MM.1S (cell line): Measurements from ENCODE around the gene UPK2.

Source experiments
- DNase-seq: peaks from one replicate; pipeline ENCODE4 v3.0.0-alpha.2; 2015
- H2AFZ ChIP-seq: fragments of 300-600 bp; sonication (generic); 2 replicates; pipeline ENCODE4 v1.6.0; 2016; ENCODE audit warnings: antibody characterized with exemption, low read length
- H3F3A ChIP-seq: fragments of 300-600 bp; sonication (generic); 2 replicates; pipeline ENCODE4 v1.6.1; 2016; ENCODE audit warnings: mild to moderate bottlenecking, antibody characterized with exemption, low read length, moderate library complexity, mixed read lengths; ENCODE audit not compliant: insufficient read depth
- H3K27ac ChIP-seq: fragments of 300-600 bp; sonication (generic); 2 replicates; pipeline ENCODE4 v1.5.1; 2016; ENCODE audit warnings: mild to moderate bottlenecking, low read length
- H3K27me3 ChIP-seq: fragments of 300-600 bp; sonication (generic); replicated peaks from 2 replicates; pipeline ENCODE4 v1.6.0; 2016; ENCODE audit warnings: low read length; ENCODE audit not compliant: insufficient read depth
- H3K36me3 ChIP-seq: fragments of 300-600 bp; sonication (generic); replicated peaks from 2 replicates; pipeline ENCODE4 v1.6.1; 2016; ENCODE audit warnings: mild to moderate bottlenecking, low read length, mixed read lengths; ENCODE audit not compliant: insufficient read depth
- H3K4me1 ChIP-seq: fragments of 300-600 bp; sonication (generic); 2 replicates; pipeline ENCODE4 v1.6.1; 2016; ENCODE audit warnings: low read length, mixed read lengths
- H3K4me2 ChIP-seq: fragments of 300-600 bp; sonication (generic); 2 replicates; pipeline ENCODE4 v1.6.0; 2016; ENCODE audit warnings: low read depth, low read length
- H3K4me3 ChIP-seq: fragments of 300-600 bp; sonication (generic); 2 replicates; pipeline ENCODE4 v1.5.1; 2016; ENCODE audit warnings: low read length, mixed read lengths
- H3K79me2 ChIP-seq: fragments of 300-600 bp; sonication (generic); 2 replicates; pipeline ENCODE4 v1.6.1; 2016; ENCODE audit warnings: mixed run types, low read length, mixed read lengths
- H3K9ac ChIP-seq: fragments of 300-600 bp; sonication (generic); 2 replicates; pipeline ENCODE4 v1.6.1; 2016; ENCODE audit warnings: low read length, mixed read lengths
- H3K9me2 ChIP-seq: fragments of 300-600 bp; sonication (generic); replicated peaks from 2 replicates; pipeline ENCODE4 v1.6.1; 2016; ENCODE audit warnings: mild to moderate bottlenecking, low read length, mixed read lengths; ENCODE audit not compliant: insufficient read depth
- H3K9me3 ChIP-seq: fragments of 300-600 bp; sonication (generic); replicated peaks from 2 replicates; pipeline ENCODE4 v1.6.1; 2016; ENCODE audit warnings: mild to moderate bottlenecking, low read length, mixed read lengths; ENCODE audit not compliant: insufficient read depth
- H4K20me1 ChIP-seq: fragments of 300-600 bp; sonication (generic); 2 replicates; pipeline ENCODE4 v1.6.1; 2016; ENCODE audit warnings: mild to moderate bottlenecking, low read length, moderate library complexity, mixed read lengths; ENCODE audit not compliant: insufficient read depth
- EZH2 ChIP-seq: fragments of 300-600 bp; sonication (generic); optimal IDR thresholded peaks from 2 replicates; pipeline ENCODE3; 2017; ENCODE audit warnings: low read depth, mild to moderate bottlenecking, antibody characterized with exemption, low read length, mixed read lengths
- EZH2phosphoT487 ChIP-seq: fragments of 300-600 bp; sonication (generic); IDR thresholded peaks from 2 replicates; pipeline ENCODE4 v1.6.1; 2018; ENCODE audit warnings: antibody characterized with exemption, low read length
- TF ChIP-seq, protein P1 (sequence below): fragments of 300-600 bp; sonication (generic); IDR thresholded peaks from 2 replicates; pipeline ENCODE4 v1.5.1; 2016; ENCODE audit warnings: antibody characterized with exemption, low read length, mixed read lengths

Gene UPK2

DNA sequence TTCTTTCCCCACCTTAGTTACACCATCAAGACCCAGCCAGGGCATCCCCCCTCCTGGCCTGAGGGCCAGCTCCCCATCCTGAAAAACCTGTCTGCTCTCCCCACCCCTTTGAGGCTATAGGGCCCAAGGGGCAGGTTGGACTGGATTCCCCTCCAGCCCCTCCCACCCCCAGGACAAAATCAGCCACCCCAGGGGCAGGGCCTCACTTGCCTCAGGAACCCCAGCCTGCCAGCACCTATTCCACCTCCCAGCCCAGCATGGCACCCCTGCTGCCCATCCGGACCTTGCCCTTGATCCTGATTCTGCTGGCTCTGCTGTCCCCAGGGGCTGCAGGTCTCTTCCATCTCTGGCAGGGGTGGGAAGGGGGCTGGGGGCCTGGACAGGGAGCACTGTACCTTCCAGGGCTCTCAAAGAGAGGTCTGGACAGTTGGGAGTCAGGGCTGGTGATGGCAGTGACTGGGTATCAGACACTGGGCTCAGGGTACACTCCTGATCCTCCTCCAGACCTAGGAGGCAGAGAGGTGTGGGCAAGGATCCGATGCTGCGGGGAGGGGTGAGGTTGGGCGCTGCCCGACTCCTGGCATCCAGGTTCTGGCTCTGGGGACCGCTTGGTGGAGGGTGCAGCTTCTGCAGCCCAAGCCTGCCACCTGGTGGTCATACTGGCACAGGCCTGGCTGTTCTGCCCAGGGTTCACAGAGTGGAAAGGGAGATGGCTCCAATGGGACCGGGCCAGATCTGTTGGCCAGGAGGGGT lies at the start of gene UPK2:
TSS of gene UPK2 (plus strand) at position 205 of the 753 bp plus-strand sequence. CDS start at position 258, 53 bp downstream.
- H3K27ac ChIP-seq = no peak within 1 kb of the TSS
- H4K20me1 ChIP-seq = no peaks in the 10 kb centered on the region
- no peak within 1 kb of the TSS for H3K4me2 ChIP-seq

DNA sequence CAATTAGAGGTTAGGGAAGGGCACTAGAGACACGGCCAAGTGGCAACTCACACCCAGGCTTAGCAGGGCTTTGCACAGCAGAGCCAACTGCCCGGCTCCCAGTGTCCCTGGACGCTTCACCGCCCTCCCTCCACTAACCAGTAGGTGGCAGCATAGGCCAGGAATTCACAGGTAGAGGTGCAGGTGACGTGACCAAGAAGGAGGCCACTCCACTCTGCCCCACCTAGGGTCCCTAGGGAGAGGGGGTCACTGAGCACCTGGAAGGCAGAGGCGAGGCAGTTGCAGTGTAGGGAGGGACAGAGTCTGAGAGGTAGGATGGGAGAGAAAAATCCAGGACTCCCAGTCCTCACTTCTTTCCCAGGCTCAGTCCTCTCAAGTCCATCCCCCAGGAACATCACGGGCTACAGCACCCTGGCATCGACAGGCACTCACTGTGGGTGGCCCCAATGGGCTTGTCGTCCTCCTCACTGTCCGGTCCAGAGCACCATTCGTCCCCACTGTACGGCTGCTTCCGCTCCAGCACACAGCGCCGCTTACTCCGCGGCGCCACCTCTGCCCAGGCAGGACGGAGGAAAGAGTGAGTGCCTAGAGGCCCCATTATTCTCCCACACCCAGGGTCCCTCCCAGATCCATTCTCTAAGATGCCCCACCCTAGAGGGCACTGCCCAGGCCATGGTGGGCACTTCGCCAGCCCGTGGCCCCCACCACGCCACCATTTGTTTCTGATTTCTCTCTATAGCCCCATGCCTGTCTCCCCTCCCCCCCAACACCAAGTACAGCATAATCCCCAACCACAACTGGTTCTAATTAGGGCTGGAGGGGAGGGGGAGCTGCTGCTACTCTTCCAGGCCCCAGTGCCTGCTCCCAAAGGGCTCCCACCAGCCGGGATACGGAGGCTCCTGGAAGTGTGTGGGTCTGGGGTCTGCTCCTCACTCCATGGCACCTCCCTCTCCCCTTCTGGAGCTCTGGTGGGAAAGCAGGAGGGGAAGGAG lies 48.8 kb upstream of the UPK2 start:
- no peak overlapping the region for H3K9ac ChIP-seq
- H3K9me2 ChIP-seq = no peaks in the 10 kb centered on the region
- no peak overlapping the region for H3K4me3 ChIP-seq
- H2AFZ ChIP-seq = no peak overlapping the region
- H3K27ac ChIP-seq = no peak overlapping the region
- no peak for TF ChIP-seq EZH2phosphoT487
- no peak for TF ChIP-seq EZH2
- TF ChIP-seq, protein P1, sequence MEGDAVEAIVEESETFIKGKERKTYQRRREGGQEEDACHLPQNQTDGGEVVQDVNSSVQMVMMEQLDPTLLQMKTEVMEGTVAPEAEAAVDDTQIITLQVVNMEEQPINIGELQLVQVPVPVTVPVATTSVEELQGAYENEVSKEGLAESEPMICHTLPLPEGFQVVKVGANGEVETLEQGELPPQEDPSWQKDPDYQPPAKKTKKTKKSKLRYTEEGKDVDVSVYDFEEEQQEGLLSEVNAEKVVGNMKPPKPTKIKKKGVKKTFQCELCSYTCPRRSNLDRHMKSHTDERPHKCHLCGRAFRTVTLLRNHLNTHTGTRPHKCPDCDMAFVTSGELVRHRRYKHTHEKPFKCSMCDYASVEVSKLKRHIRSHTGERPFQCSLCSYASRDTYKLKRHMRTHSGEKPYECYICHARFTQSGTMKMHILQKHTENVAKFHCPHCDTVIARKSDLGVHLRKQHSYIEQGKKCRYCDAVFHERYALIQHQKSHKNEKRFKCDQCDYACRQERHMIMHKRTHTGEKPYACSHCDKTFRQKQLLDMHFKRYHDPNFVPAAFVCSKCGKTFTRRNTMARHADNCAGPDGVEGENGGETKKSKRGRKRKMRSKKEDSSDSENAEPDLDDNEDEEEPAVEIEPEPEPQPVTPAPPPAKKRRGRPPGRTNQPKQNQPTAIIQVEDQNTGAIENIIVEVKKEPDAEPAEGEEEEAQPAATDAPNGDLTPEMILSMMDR = peak; percentile 96
- no peaks in the 10 kb centered on the region for H3K36me3 ChIP-seq
- peak; percentile 80 for DNase-seq
- H3K27me3 ChIP-seq = no peaks in the 10 kb centered on the region
- H3K9me3 ChIP-seq = no peaks in the 10 kb centered on the region
- H3K79me2 ChIP-seq = no peaks in the 10 kb centered on the region
- no peaks in the 10 kb centered on the region for H3K4me1 ChIP-seq
- no peak overlapping the region for H3K4me2 ChIP-seq
- no peaks in the 10 kb centered on the region for H3F3A ChIP-seq
- no peaks in the 10 kb centered on the region for H4K20me1 ChIP-seq

More for the DNA sequence above, at the start of gene UPK2:
- peak; percentile 83 for DNase-seq
- H3K9ac ChIP-seq = no peak within 1 kb of the TSS
- no peaks in the 10 kb centered on the region for H3F3A ChIP-seq
- no peaks in the 10 kb centered on the region for H3K4me1 ChIP-seq
- H3K79me2 ChIP-seq = no peaks in the 10 kb centered on the region
- H3K9me2 ChIP-seq = no peaks in the 10 kb centered on the region
- H3K27me3 ChIP-seq = no peaks in the 10 kb centered on the region
- no peak for TF ChIP-seq EZH2phosphoT487
- TF ChIP-seq, protein P1 = peak; percentile 95
- no peak within 1 kb of the TSS for H3K4me3 ChIP-seq
- H2AFZ ChIP-seq = no peak within 1 kb of the TSS
- no peaks in the 10 kb centered on the region for H3K9me3 ChIP-seq
- H3K36me3 ChIP-seq = no peaks in the 10 kb centered on the region

DNA sequence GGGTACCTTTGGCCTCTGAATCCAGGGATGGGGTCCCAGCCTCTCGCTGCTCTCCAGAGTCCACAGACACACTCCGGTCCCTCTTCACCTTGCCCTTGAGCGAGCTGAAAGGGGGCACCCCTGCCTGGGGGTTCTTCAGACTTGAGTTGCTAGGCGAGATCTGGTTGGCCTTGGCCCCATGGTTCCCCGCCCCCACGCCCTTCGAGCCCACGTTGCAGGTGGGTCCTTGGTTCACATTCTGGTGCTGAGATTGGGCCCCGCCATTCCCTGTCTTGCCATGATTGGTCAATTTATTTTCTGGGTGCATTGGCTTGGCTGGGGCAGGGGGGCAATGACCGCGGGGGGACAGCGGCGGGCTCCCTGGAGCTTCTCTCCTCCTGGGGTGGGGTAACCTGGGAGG lies 47.8 kb upstream of the UPK2 start:
- Histone ChIP-seq H3F3A (no peaks in the 10 kb centered on the region), H4K20me1 (no peaks in the 10 kb centered on the region), H3K79me2 (no peaks in the 10 kb centered on the region), H3K27me3 (no peaks in the 10 kb centered on the region), H3K4me1 (no peaks in the 10 kb centered on the region), H3K36me3 (no peaks in the 10 kb centered on the region), H3K4me3 (no peak overlapping the region), H2AFZ (no peak overlapping the region), H3K9me2 (no peaks in the 10 kb centered on the region), H3K27ac (no peak overlapping the region), H3K9me3 (no peaks in the 10 kb centered on the region), H3K4me2 (no peak overlapping the region), H3K9ac (no peak overlapping the region)
- no peak for DNase-seq
- TF ChIP-seq, protein P1 = no peak
- TF ChIP-seq EZH2 (no peak), EZH2phosphoT487 (no peak)
